ENCODE data around the gene HIVEP3. TPM values are rescaled to one million over a fixed set of nuclear protein-coding genes. Genes with fewer than 3 reads are reported as not detected.

Gene HIVEP3
- total RNA-seq, 1 donor from 2014 or later = 11.6 TPM

- peaks cover 48% of the 10 kb centered on the region for H3K4me1 ChIP-seq
- DNase-seq (peak; percentile 92), ATAC-seq (peak; percentile 82)
- TF ChIP-seq CTCF (IDR thresholded peaks at IDR 0.05) = no peak
- no peak overlapping the region for H3K4me3 ChIP-seq
- H3K27me3 ChIP-seq (ENCODE audit: low read depth) = no peaks in the 10 kb centered on the region
- no peaks in the 10 kb centered on the region for H3K36me3 ChIP-seq
- H3K27ac ChIP-seq = peak overlapping the region; percentile 91
- intact Hi-C loops (cut with DNase I) = no loop called here
- no peaks in the 10 kb centered on the region for H3K9me3 ChIP-seq
These were observed 418.3 kb downstream of the HIVEP3 start for GRCh38 chr1:41500378-41500777.

GRCh38 chr1:41499591-41499990 is 419.1 kb downstream of the HIVEP3 start:
- Histone ChIP-seq H3K9me3 (no peaks in the 10 kb centered on the region), H3K4me3 (no peak overlapping the region), H3K27me3 (ENCODE audit: low read depth) (no peaks in the 10 kb centered on the region), H3K36me3 (no peaks in the 10 kb centered on the region), H3K27ac (peak overlapping the region; percentile 91), H3K4me1 (peaks cover 49% of the 10 kb centered on the region)
- intact Hi-C loops (cut with DNase I) = no loop called here
- no peak for DNase-seq
- no peak for ATAC-seq
- no peak for TF ChIP-seq CTCF (IDR thresholded peaks at IDR 0.05)

GRCh38 chr1:41498804-41499203 is 419.9 kb downstream of the HIVEP3 start:
- peaks cover 49% of the 10 kb centered on the region for H3K4me1 ChIP-seq
- peak; percentile 28 to 42 for ATAC-seq
- H3K36me3 ChIP-seq = no peaks in the 10 kb centered on the region
- peak; percentile 84 for DNase-seq
- H3K9me3 ChIP-seq = no peaks in the 10 kb centered on the region
- intact Hi-C loops (cut with DNase I) = no loop called here
- H3K27me3 ChIP-seq (ENCODE audit: low read depth) = no peaks in the 10 kb centered on the region
- TF ChIP-seq CTCF (IDR thresholded peaks at IDR 0.05) = no peak
- no peak overlapping the region for H3K4me3 ChIP-seq
- H3K27ac ChIP-seq = peak overlapping the region; percentile 91

GRCh38 chr1:41498391-41498790 is 420.3 kb downstream of the HIVEP3 start:
- TF ChIP-seq CTCF (IDR thresholded peaks at IDR 0.05) = no peak
- peaks cover 49% of the 10 kb centered on the region for H3K4me1 ChIP-seq
- ATAC-seq (no peak), DNase-seq (no peak)
- H3K27ac ChIP-seq = peak overlapping the region; percentile 91
- no peak overlapping the region for H3K4me3 ChIP-seq
- no peaks in the 10 kb centered on the region for H3K9me3 ChIP-seq
- intact Hi-C loops (cut with DNase I) = no loop called here
- H3K27me3 ChIP-seq (ENCODE audit: low read depth) = no peaks in the 10 kb centered on the region
- no peaks in the 10 kb centered on the region for H3K36me3 ChIP-seq

GRCh38 chr1:41497461-41498030 is 421.2 kb downstream of the HIVEP3 start:
- no peaks in the 10 kb centered on the region for H3K27me3 ChIP-seq (ENCODE audit: low read depth)
- H3K9me3 ChIP-seq = no peaks in the 10 kb centered on the region
- intact Hi-C loops (cut with DNase I) = no loop called here
- DNase-seq = no peak
- no peaks in the 10 kb centered on the region for H3K36me3 ChIP-seq
- no peak overlapping the region for H3K4me3 ChIP-seq
- ATAC-seq = no peak
- peak overlapping the region; percentile 91 for H3K27ac ChIP-seq
- H3K4me1 ChIP-seq = peaks cover 49% of the 10 kb centered on the region
- no peak for TF ChIP-seq CTCF (IDR thresholded peaks at IDR 0.05)
